Activated T-cell treated with anti-CD3 and anti-CD28 coated beads for 1 hour (primary cell): ENCODE measurements around the gene SEMA5A.

Experiments used
- DNase-seq: peaks from one replicate; pipeline ENCODE4 v3.0.0-alpha.2; 2020; ENCODE audit warnings: low read depth

The SEMA5A gene

GRCh38 chr5:9168791-9169556 lies 376.9 kb downstream of the SEMA5A start:
- no peak for DNase-seq

GRCh38 chr5:9166202-9167112 lies 379.4 kb downstream of the SEMA5A start:
- DNase-seq, result no peak

GRCh38 chr5:9165546-9165945 lies 380.3 kb downstream of the SEMA5A start:
- DNase-seq, result no peak

- no peak for DNase-seq
These were observed 385.1 kb downstream of the SEMA5A start for GRCh38 chr5:9160747-9161146.

GRCh38 chr5:9157811-9158210 lies 388.1 kb downstream of the SEMA5A start:
- DNase-seq, result no peak

GRCh38 chr5:9157020-9157419 lies 388.9 kb downstream of the SEMA5A start:
- no peak for DNase-seq

- DNase-seq, result no peak
These were observed 389.6 kb downstream of the SEMA5A start for GRCh38 chr5:9156282-9156681.

- DNase-seq, result no peak
These were observed 394.0 kb downstream of the SEMA5A start for GRCh38 chr5:9151684-9152427.

GRCh38 chr5:9149988-9150387 lies 395.9 kb downstream of the SEMA5A start:
- DNase-seq, result no peak

- no peak for DNase-seq
These were observed 397.6 kb downstream of the SEMA5A start for GRCh38 chr5:9148242-9148641.

- no peak for DNase-seq
These were observed 405.2 kb downstream of the SEMA5A start for GRCh38 chr5:9140711-9141110.

GRCh38 chr5:9140202-9140601 lies 405.7 kb downstream of the SEMA5A start:
- DNase-seq, result no peak

- DNase-seq, result no peak
These were observed 406.5 kb downstream of the SEMA5A start for GRCh38 chr5:9139344-9139743.

- no peak for DNase-seq
These were observed 417.7 kb downstream of the SEMA5A start for GRCh38 chr5:9128136-9128535.

GRCh38 chr5:9126490-9126889 lies 419.4 kb downstream of the SEMA5A start:
- DNase-seq, result no peak

GRCh38 chr5:9125852-9126251 lies 420.0 kb downstream of the SEMA5A start:
- no peak for DNase-seq

- DNase-seq, result no peak
These were observed 421.0 kb downstream of the SEMA5A start for GRCh38 chr5:9124838-9125237.

- no peak for DNase-seq
These were observed 421.8 kb downstream of the SEMA5A start for GRCh38 chr5:9124071-9124470.

- DNase-seq, result no peak
These were observed 423.3 kb downstream of the SEMA5A start for GRCh38 chr5:9122528-9122927.

- DNase-seq, result no peak
These were observed 424.3 kb downstream of the SEMA5A start for GRCh38 chr5:9121597-9121996.

- DNase-seq, result no peak
These were observed 427.0 kb downstream of the SEMA5A start for GRCh38 chr5:9118852-9119251.

- DNase-seq, result no peak
These were observed 430.8 kb downstream of the SEMA5A start for GRCh38 chr5:9115093-9115492.
